PFSK-1 (cell line): ENCODE data around the gene PCSK5.

ENCODE experiments used
- POLR2AphosphoS5 ChIP-seq: IDR thresholded peaks from 2 replicates; pipeline ENCODE4 v1.6.1; 2012; ENCODE audit warnings: low read depth, mild to moderate bottlenecking, control low read depth, low read length, moderate library complexity
- TAF1 ChIP-seq: IDR thresholded peaks from 2 replicates; pipeline ENCODE4 v1.6.1; 2012; ENCODE audit warnings: low read length, control low read depth, borderline replicate concordance; ENCODE audit not compliant: insufficient read depth
- TF ChIP-seq, protein P1 (sequence below), 2 experiments: IDR thresholded peaks; 2 replicates each; pipeline versions ENCODE4 v1.6.1 to v1.8.0; 2011 to 2012; ENCODE audit warnings: low read depth in 2 of 2, low read length in 2 of 2, control low read depth in 1 of 2, inconsistent platforms in 1 of 2, mild to moderate bottlenecking in 1 of 2, moderate library complexity in 1 of 2; ENCODE audit not compliant: insufficient read depth in 1 of 2

DNA sequence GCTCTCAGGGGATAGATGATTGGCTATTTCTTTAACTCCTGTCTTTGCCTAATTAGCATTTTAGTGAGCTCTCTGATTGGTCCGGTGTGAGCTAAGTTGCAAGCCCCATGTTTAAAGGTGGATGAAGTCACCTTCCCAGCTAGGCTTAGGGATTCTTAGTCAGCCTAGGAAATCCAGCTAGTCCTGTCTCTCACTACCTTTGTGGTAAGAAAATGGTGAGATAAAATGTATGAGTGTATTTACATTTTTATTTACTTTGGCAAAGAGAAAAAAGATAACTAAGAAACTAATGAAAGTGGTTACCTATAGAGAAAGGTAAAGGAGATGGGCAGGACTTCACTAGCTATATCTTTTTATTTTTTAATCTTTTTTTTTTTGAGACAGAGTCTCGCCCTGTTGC lies 357.0 kb downstream of the PCSK5 start:
- TF ChIP-seq, protein P1, sequence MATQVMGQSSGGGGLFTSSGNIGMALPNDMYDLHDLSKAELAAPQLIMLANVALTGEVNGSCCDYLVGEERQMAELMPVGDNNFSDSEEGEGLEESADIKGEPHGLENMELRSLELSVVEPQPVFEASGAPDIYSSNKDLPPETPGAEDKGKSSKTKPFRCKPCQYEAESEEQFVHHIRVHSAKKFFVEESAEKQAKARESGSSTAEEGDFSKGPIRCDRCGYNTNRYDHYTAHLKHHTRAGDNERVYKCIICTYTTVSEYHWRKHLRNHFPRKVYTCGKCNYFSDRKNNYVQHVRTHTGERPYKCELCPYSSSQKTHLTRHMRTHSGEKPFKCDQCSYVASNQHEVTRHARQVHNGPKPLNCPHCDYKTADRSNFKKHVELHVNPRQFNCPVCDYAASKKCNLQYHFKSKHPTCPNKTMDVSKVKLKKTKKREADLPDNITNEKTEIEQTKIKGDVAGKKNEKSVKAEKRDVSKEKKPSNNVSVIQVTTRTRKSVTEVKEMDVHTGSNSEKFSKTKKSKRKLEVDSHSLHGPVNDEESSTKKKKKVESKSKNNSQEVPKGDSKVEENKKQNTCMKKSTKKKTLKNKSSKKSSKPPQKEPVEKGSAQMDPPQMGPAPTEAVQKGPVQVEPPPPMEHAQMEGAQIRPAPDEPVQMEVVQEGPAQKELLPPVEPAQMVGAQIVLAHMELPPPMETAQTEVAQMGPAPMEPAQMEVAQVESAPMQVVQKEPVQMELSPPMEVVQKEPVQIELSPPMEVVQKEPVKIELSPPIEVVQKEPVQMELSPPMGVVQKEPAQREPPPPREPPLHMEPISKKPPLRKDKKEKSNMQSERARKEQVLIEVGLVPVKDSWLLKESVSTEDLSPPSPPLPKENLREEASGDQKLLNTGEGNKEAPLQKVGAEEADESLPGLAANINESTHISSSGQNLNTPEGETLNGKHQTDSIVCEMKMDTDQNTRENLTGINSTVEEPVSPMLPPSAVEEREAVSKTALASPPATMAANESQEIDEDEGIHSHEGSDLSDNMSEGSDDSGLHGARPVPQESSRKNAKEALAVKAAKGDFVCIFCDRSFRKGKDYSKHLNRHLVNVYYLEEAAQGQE (IDR thresholded peaks at IDR 0.05; ENCODE audit: insufficient read depth in 1 of 2, low read depth in 2 of 2, low read length in 2 of 2), result no peak
- TF ChIP-seq TAF1 (no peak), POLR2AphosphoS5 (no peak)
